SK-N-SH treated with all-trans-retinoic acid at 6 μM for 48 hours (cell line): ENCODE results near the gene FOSL1.

ENCODE experiments used
- ATAC-seq: fragments of 200-7000 bp; cut with Tn5 transposase; 3 replicates; pipeline ENCODE4 v1.9.1; 2020; ENCODE audit warnings: mild to moderate bottlenecking, moderate library complexity
- CSDC2 ChIP-seq: fragments of 250-450 bp; sonication (Bioruptor Pico); IDR thresholded peaks from 2 replicates; pipeline ENCODE4 v1.5.0; 2020; ENCODE audit warnings: mild to moderate bottlenecking, moderate library complexity
- GLIS3 ChIP-seq: fragments of 250-450 bp; sonication (Bioruptor Pico); IDR thresholded peaks from 2 replicates; pipeline ENCODE4 v1.5.0; 2020; ENCODE audit warnings: mild to moderate bottlenecking, moderate library complexity
- PATZ1 ChIP-seq: fragments of 250-450 bp; sonication (Bioruptor Pico); IDR thresholded peaks from 2 replicates; pipeline ENCODE4 v1.8.0; 2020; ENCODE audit warnings: mild to moderate bottlenecking, moderate library complexity, borderline replicate concordance
- POU6F1 ChIP-seq: fragments of 250-450 bp; sonication (Bioruptor Pico); IDR thresholded peaks from 2 replicates; pipeline ENCODE4 v1.8.0; 2021; ENCODE audit warnings: low read depth, mild to moderate bottlenecking, moderate library complexity, borderline replicate concordance
- PPARA ChIP-seq: fragments of 250-450 bp; sonication (Bioruptor Pico); IDR thresholded peaks from 2 replicates; pipeline ENCODE4 v1.5.0; 2020; ENCODE audit warnings: mild to moderate bottlenecking, borderline replicate concordance
- TOX ChIP-seq: fragments of 250-450 bp; sonication (Bioruptor Pico); IDR thresholded peaks from 2 replicates; pipeline ENCODE4 v1.8.0; 2021; ENCODE audit warnings: mild to moderate bottlenecking, moderate library complexity, borderline replicate concordance
- ZFP3 ChIP-seq: fragments of 250-450 bp; sonication (Bioruptor Pico); IDR thresholded peaks from 2 replicates; pipeline ENCODE4 v1.5.0; 2020; ENCODE audit warnings: mild to moderate bottlenecking, moderate library complexity
- ZNF565 ChIP-seq: fragments of 450-650 bp; formaldehyde crosslinking; conservative IDR thresholded peaks from 2 replicates; pipeline ENCODE4 v1.5.0; 2020; ENCODE audit warnings: low read depth, mild to moderate bottlenecking, moderate library complexity
- ZNF8 ChIP-seq: fragments of 450-650 bp; formaldehyde crosslinking; IDR thresholded peaks from 2 replicates; pipeline ENCODE4 v1.5.0; 2020; ENCODE audit warnings: mild to moderate bottlenecking, moderate library complexity

The FOSL1 gene

GRCh38 chr11:65843811-65844210, 56.4 kb downstream of the FOSL1 start (continued):
- TF ChIP-seq PATZ1 (CRISPR knock-in tag) (no peak), TOX (CRISPR knock-in tag) (no peak)

GRCh38 chr11:65842144-65842543, 58.0 kb downstream of the FOSL1 start:
- ATAC-seq = no peak
- no peak for TF ChIP-seq CSDC2 (CRISPR knock-in tag)
- no peak for TF ChIP-seq PATZ1 (CRISPR knock-in tag)
- no peak for TF ChIP-seq GLIS3
- TF ChIP-seq ZFP3 (CRISPR knock-in tag) = no peak
- TF ChIP-seq PPARA (CRISPR knock-in tag) = no peak
- TF ChIP-seq ZNF8 = no peak
- TF ChIP-seq ZNF565 (CRISPR knock-in tag) = no peak
- no peak for TF ChIP-seq POU6F1 (CRISPR knock-in tag)
